CD4-positive, alpha-beta T cell (primary cell): ENCODE measurements around the gene COL13A1. TPM values are rescaled to one million over a fixed set of nuclear protein-coding genes. Genes with fewer than 3 reads are reported as not detected.

Source experiments
- ATAC-seq: fragments of 200-7000 bp; cut with Tn5 transposase; one replicate; pipeline ENCODE4 v1.10.0; 2022; ENCODE audit warnings: mild to moderate bottlenecking; ENCODE audit not compliant: poor library complexity
- CTCF ChIA-PET: fragments of 350-600 bp; sonication (Branson Sonifier 250); formaldehyde crosslinking; loops from one replicate; lab custom pipeline; 2021; ENCODE audit warnings: antibody characterized with exemption, inconsistent platforms; lab: Charles Lee
- POLR2A ChIA-PET: fragments of 350-600 bp; sonication (Branson Sonifier 250); formaldehyde crosslinking; loops from one replicate; lab custom pipeline; 2021; ENCODE audit warnings: antibody characterized with exemption, inconsistent platforms; lab: Charles Lee
- DNase-seq, 14 experiments: peaks; one replicate each; pipeline ENCODE4 v3.0.0-alpha.2; 2013 to 2020; ENCODE audit warnings: mixed read lengths in 2 of 14
- H3K27ac ChIP-seq, 2 donors: one replicate each; pipeline versions ENCODE4 v1.5.1 to v1.7.0; 2013; ENCODE audit warnings: low read length in 2 of 2, low read depth in 1 of 2, mild to moderate bottlenecking in 1 of 2
- H3K27me3 ChIP-seq, 2 experiments: 1 replicate in 1 of 2; 2 replicates in 1 of 2; pipeline versions ENCODE4 v1.6.1 to v1.7.0; 2013; ENCODE audit warnings: low read length in 2 of 2, control low read depth in 1 of 2, mild to moderate bottlenecking in 1 of 2, moderate library complexity in 1 of 2; ENCODE audit not compliant: insufficient read depth in 2 of 2, control insufficient read depth in 1 of 2
- H3K36me3 ChIP-seq: one replicate; pipeline ENCODE4 v1.6.1; 2013; ENCODE audit warnings: low read length, control low read depth; ENCODE audit not compliant: insufficient read depth
- H3K4me1 ChIP-seq: one replicate; pipeline ENCODE4 v1.6.1; 2013; ENCODE audit warnings: low read length, control low read depth; ENCODE audit not compliant: insufficient read depth
- H3K4me3 ChIP-seq: one replicate; pipeline ENCODE4 v1.5.1; 2013; ENCODE audit warnings: mild to moderate bottlenecking, low read length, moderate library complexity
- H3K9me3 ChIP-seq, 2 experiments: 1 replicate in 1 of 2; 2 replicates in 1 of 2; pipeline versions ENCODE4 v1.6.1 to v1.7.0; 2013; ENCODE audit warnings: low read length in 2 of 2, mild to moderate bottlenecking in 2 of 2, control low read depth in 1 of 2, moderate library complexity in 1 of 2; ENCODE audit not compliant: control insufficient read depth in 1 of 2, insufficient read depth in 1 of 2
- H3K27ac Mint-ChIP-seq: one replicate; pipeline ENCODE4 v1.8.0; 2020; ENCODE audit warnings: mixed read lengths
- H3K27me3 Mint-ChIP-seq: one replicate; pipeline ENCODE4 v1.8.0; 2021; ENCODE audit warnings: mixed read lengths
- H3K36me3 Mint-ChIP-seq: one replicate; pipeline ENCODE4 v1.8.0; 2021; ENCODE audit warnings: low read depth, mixed read lengths
- H3K4me1 Mint-ChIP-seq: one replicate; pipeline ENCODE4 v1.8.0; 2021; ENCODE audit warnings: low read depth, mixed read lengths
- H3K4me3 Mint-ChIP-seq: one replicate; pipeline ENCODE4 v1.8.0; 2020; ENCODE audit warnings: mild to moderate bottlenecking, mixed read lengths
- H3K9me3 Mint-ChIP-seq: one replicate; pipeline ENCODE4 v1.8.0; 2020; ENCODE audit warnings: mixed read lengths
- intact Hi-C, 2 experiments: fragments of 100-400 bp; cut with DNase I in 1 of 2; cut with micrococcal nuclease in 1 of 2; formaldehyde crosslinking; loops; one replicate each; pipeline versions ENCODE4 v1.15.1 to v1.9.0; 2023 to 2025; cut with DNase I, micrococcal nuclease
- total RNA-seq, 174 experiments: library from RNA in 2 of 174; stranded (reverse) in 2 of 174; gene quantifications; one replicate each; pipeline ENCODE4 v1.2.3 and lab custom pipeline; 2021 to 2026
- TF ChIP-seq, protein P1 (sequence below): fragments of 200-600 bp; IDR thresholded peaks from one replicate; pipeline ENCODE4 v1.8.0; 2022; ENCODE audit warnings: antibody characterized with exemption, mild to moderate bottlenecking

The COL13A1 gene
- total RNA-seq, 2 experiments from 2014 or later, result not detected

GRCh38 chr10:69902835-69903535, 101.3 kb downstream of the COL13A1 start:
- no peaks in the 10 kb centered on the region for H3K27me3 ChIP-seq
- no peak overlapping the region for H3K27ac Mint-ChIP-seq
- H3K9me3 ChIP-seq, result no peaks in the 10 kb centered on the region
- ChIA-PET POLR2A (no interaction called here), CTCF (no interaction called here)
- no peaks in the 10 kb centered on the region for H3K36me3 Mint-ChIP-seq
- TF ChIP-seq, protein P1, sequence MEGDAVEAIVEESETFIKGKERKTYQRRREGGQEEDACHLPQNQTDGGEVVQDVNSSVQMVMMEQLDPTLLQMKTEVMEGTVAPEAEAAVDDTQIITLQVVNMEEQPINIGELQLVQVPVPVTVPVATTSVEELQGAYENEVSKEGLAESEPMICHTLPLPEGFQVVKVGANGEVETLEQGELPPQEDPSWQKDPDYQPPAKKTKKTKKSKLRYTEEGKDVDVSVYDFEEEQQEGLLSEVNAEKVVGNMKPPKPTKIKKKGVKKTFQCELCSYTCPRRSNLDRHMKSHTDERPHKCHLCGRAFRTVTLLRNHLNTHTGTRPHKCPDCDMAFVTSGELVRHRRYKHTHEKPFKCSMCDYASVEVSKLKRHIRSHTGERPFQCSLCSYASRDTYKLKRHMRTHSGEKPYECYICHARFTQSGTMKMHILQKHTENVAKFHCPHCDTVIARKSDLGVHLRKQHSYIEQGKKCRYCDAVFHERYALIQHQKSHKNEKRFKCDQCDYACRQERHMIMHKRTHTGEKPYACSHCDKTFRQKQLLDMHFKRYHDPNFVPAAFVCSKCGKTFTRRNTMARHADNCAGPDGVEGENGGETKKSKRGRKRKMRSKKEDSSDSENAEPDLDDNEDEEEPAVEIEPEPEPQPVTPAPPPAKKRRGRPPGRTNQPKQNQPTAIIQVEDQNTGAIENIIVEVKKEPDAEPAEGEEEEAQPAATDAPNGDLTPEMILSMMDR, result no peak
- H3K4me1 Mint-ChIP-seq, result no peaks in the 10 kb centered on the region
- no peak overlapping the region for H3K4me3 ChIP-seq
- no peaks in the 10 kb centered on the region for H3K9me3 Mint-ChIP-seq
- ATAC-seq, result no peak
- H3K36me3 ChIP-seq, result no peaks in the 10 kb centered on the region
- H3K27ac ChIP-seq, result no peak overlapping the region
- no peak for DNase-seq
- no peaks in the 10 kb centered on the region for H3K4me1 ChIP-seq
- H3K27me3 Mint-ChIP-seq, result peaks cover 5% of the 10 kb centered on the region
- no peak overlapping the region for H3K4me3 Mint-ChIP-seq
- intact Hi-C loops, result no loop called here

DNA sequence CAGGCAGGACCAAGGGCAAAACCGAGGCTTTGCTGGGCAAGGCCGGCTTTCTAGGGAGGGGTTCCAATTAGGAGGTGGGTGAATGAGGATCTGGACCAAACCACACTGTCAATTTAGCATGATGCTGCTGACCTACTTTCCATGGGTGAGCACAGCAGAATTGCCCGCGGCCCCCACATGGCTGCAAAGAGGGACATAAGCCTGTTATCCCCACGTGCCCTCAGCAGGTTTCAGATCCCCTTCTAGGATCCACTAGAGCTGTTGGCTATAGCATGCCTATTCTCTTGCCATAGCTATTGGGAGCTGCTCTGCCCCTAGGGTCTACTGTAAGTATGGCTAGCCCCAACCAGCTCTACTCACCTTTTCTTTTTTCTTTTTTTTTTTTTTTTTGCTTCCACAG, 102.8 kb downstream of the COL13A1 start:
- Mint-ChIP-seq H3K27ac (no peak overlapping the region), H3K27me3 (peaks cover 5% of the 10 kb centered on the region), H3K4me1 (no peaks in the 10 kb centered on the region), H3K36me3 (no peaks in the 10 kb centered on the region), H3K9me3 (no peaks in the 10 kb centered on the region), H3K4me3 (no peak overlapping the region)
- Histone ChIP-seq H3K4me1 (no peaks in the 10 kb centered on the region), H3K36me3 (no peaks in the 10 kb centered on the region), H3K27me3 (no peaks in the 10 kb centered on the region), H3K4me3 (no peak overlapping the region), H3K9me3 (no peaks in the 10 kb centered on the region), H3K27ac (no peak overlapping the region)
- ATAC-seq (no peak), DNase-seq (peak in 1 of 14 experiments; percentile 5)
- POLR2A ChIA-PET, result no interaction called here
- intact Hi-C loops, result no loop called here
- CTCF ChIA-PET, result no interaction called here
- TF ChIP-seq, protein P1, result no peak

DNA sequence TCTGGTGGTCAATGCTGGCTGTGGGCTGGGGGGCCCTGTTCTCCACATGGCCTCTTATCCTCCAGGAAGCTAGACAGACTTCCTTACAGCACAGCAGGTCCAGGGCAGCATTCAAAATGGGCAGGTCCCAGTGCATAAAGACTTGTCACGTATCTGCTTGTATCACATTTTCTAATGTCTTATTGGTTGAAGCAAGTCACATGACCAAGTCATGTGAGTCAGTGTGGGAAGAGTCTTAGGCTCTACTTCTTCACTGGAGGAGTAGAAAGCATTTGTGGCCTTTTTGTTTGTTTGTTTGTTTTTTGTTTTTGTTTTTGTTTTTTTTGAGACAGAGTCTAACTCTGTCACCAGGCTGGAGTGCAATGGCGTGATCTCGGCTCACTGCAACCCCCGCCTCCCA, 104.7 kb downstream of the COL13A1 start:
- Histone ChIP-seq H3K27ac (no peak overlapping the region), H3K9me3 (no peaks in the 10 kb centered on the region), H3K4me1 (no peaks in the 10 kb centered on the region), H3K36me3 (no peaks in the 10 kb centered on the region), H3K4me3 (no peak overlapping the region), H3K27me3 (no peaks in the 10 kb centered on the region)
- CTCF ChIA-PET, result no interaction called here
- TF ChIP-seq, protein P1, result no peak
- ATAC-seq (no peak), DNase-seq (no peak)
- Mint-ChIP-seq H3K9me3 (no peaks in the 10 kb centered on the region), H3K27ac (no peak overlapping the region), H3K4me1 (no peaks in the 10 kb centered on the region), H3K4me3 (no peak overlapping the region), H3K27me3 (peaks cover 5% of the 10 kb centered on the region), H3K36me3 (no peaks in the 10 kb centered on the region)
- intact Hi-C loops, result no loop called here
- POLR2A ChIA-PET, result no interaction called here
